ENCODE data around the gene ANKAR.

DNA sequence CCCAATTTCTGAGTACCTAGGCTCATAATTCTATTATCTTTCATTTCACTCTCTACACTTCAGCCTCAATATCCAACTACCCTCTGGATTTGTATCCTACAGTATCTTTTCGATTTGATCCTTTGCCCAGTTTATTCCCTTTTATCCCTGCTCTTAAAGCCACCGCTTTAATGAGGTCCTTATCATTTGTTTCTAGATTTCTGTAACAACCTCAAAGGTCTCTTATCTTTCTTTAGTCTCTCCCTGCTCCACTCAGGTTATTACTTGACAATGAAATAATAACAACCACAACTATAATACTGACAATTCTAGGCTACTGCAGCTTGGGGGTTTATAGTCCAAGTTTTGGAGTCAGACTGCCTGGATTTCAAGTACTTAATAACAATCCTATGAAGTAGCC lies 39.1 kb upstream of the ANKAR start:
- TF ChIP-seq ZFP30 (CRISPR knock-in tag; IDR thresholded peaks at IDR 0.05) (no peak), TCF4 (CRISPR knock-in tag; IDR thresholded peaks at IDR 0.05; ENCODE audit: borderline replicate concordance) (no peak), PPARA (CRISPR knock-in tag; IDR thresholded peaks at IDR 0.05; ENCODE audit: borderline replicate concordance) (no peak), TOX (CRISPR knock-in tag; IDR thresholded peaks at IDR 0.05; ENCODE audit: borderline replicate concordance) (no peak), ESRRG (CRISPR knock-in tag; IDR thresholded peaks at IDR 0.05) (no peak), PATZ1 (CRISPR knock-in tag; IDR thresholded peaks at IDR 0.05; ENCODE audit: borderline replicate concordance) (no peak), ISL1 (CRISPR knock-in tag; IDR thresholded peaks at IDR 0.05) (no peak), ZNF565 (CRISPR knock-in tag; conservative IDR thresholded peaks at IDR 0.05; ENCODE audit: low read depth) (no peak)
- TF ChIP-seq, protein P1, sequence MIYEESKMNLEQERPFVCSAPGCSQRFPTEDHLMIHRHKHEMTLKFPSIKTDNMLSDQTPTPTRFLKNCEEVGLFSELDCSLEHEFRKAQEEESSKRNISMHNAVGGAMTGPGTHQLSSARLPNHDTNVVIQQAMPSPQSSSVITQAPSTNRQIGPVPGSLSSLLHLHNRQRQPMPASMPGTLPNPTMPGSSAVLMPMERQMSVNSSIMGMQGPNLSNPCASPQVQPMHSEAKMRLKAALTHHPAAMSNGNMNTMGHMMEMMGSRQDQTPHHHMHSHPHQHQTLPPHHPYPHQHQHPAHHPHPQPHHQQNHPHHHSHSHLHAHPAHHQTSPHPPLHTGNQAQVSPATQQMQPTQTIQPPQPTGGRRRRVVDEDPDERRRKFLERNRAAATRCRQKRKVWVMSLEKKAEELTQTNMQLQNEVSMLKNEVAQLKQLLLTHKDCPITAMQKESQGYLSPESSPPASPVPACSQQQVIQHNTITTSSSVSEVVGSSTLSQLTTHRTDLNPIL (CRISPR knock-in tag; IDR thresholded peaks at IDR 0.05; ENCODE audit: low read depth): no peak
- TF ChIP-seq, protein P2, sequence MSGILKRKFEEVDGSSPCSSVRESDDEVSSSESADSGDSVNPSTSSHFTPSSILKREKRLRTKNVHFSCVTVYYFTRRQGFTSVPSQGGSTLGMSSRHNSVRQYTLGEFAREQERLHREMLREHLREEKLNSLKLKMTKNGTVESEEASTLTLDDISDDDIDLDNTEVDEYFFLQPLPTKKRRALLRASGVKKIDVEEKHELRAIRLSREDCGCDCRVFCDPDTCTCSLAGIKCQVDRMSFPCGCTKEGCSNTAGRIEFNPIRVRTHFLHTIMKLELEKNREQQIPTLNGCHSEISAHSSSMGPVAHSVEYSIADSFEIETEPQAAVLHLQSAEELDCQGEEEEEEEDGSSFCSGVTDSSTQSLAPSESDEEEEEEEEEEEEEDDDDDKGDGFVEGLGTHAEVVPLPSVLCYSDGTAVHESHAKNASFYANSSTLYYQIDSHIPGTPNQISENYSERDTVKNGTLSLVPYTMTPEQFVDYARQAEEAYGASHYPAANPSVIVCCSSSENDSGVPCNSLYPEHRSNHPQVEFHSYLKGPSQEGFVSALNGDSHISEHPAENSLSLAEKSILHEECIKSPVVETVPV (CRISPR knock-in tag; IDR thresholded peaks at IDR 0.05): no peak

Data from SK-N-SH treated with all-trans-retinoic acid at 6 μM for 48 hours (cell line).